H1 (cell line): ENCODE data around the gene ELOA. TPM values are rescaled to one million over a fixed set of nuclear protein-coding genes. Genes with fewer than 3 reads are reported as not detected.

Experiments used
- CBX5 ChIP-seq: fragments of 300-800, 300-1000 bp; sonication (generic); IDR thresholded peaks from 2 replicates; pipeline ENCODE4 v1.7.1; 2016; ENCODE audit warnings: antibody characterized with exemption, low read length, low read depth
- FOSL1 ChIP-seq: IDR thresholded peaks from 2 replicates; pipeline ENCODE4 v1.6.1; 2011; ENCODE audit warnings: mild to moderate bottlenecking, low read depth, low read length, moderate library complexity; ENCODE audit not compliant: insufficient read depth
- HDAC2 ChIP-seq, 2 experiments: fragments of 300-600 bp in 1 of 2; sonication (generic) in 1 of 2; IDR thresholded peaks; 2 replicates each; pipeline ENCODE4 v1.6.1; 2011 to 2012; ENCODE audit warnings: low read depth in 2 of 2, low read length in 2 of 2, mild to moderate bottlenecking in 2 of 2, moderate library complexity in 2 of 2, borderline replicate concordance in 1 of 2, inconsistent platforms in 1 of 2
- KDM4A ChIP-seq: IDR thresholded peaks from one replicate; pipeline ENCODE4 v1.7.1; 2012; ENCODE audit warnings: low read depth, mild to moderate bottlenecking, moderate library complexity, low read length, inconsistent platforms; ENCODE audit not compliant: severe bottlenecking
- KDM5A ChIP-seq: fragments of 200-600 bp; IDR thresholded peaks from 2 replicates; pipeline ENCODE4 v1.7.1; 2012; ENCODE audit warnings: mild to moderate bottlenecking, low read length, inconsistent platforms, mixed read lengths
- MAX ChIP-seq: IDR thresholded peaks from 2 replicates; pipeline ENCODE4 v1.6.1; 2012; ENCODE audit warnings: inconsistent platforms
- NRF1 ChIP-seq: IDR thresholded peaks from 2 replicates; pipeline ENCODE4 v1.6.1; 2011; ENCODE audit warnings: mild to moderate bottlenecking, low read depth, low read length, improper control_type of control experiment
- PHF8 ChIP-seq: fragments of 200-600 bp; sonication (generic); conservative IDR thresholded peaks from 2 replicates; pipeline ENCODE4 v1.7.1; 2012; ENCODE audit warnings: low read depth, mild to moderate bottlenecking, inconsistent platforms, low read length, moderate library complexity
- RBBP5 ChIP-seq: IDR thresholded peaks from 2 replicates; pipeline ENCODE4 v1.7.1; 2012; ENCODE audit warnings: low read depth, mild to moderate bottlenecking, inconsistent platforms, low read length, moderate library complexity, borderline replicate concordance
- SAP30 ChIP-seq: fragments of 300-600 bp; sonication (generic); IDR thresholded peaks from 2 replicates; pipeline ENCODE4 v1.7.1; 2012; ENCODE audit warnings: low read length, moderate library complexity, mild to moderate bottlenecking, inconsistent platforms; ENCODE audit not compliant: insufficient read depth, insufficient replicate concordance
- SIN3A ChIP-seq, 2 experiments: IDR thresholded peaks in 1 of 2; conservative IDR thresholded peaks in 1 of 2; 2 replicates each; pipeline ENCODE4 v1.6.1; 2011 to 2012; ENCODE audit warnings: low read length in 2 of 2, improper control_type of control experiment in 1 of 2, low read depth in 1 of 2, mild to moderate bottlenecking in 1 of 2
- TAF1 ChIP-seq: IDR thresholded peaks from 2 replicates; pipeline ENCODE4 v1.6.1; 2011; ENCODE audit warnings: mild to moderate bottlenecking, low read depth, low read length
- TAF7 ChIP-seq: optimal IDR thresholded peaks from 2 replicates; pipeline ENCODE3; 2011; ENCODE audit warnings: low read depth, mild to moderate bottlenecking, inconsistent platforms, low read length, moderate library complexity, borderline replicate concordance
- TBP ChIP-seq: IDR thresholded peaks from 2 replicates; pipeline ENCODE4 v1.6.1; 2011; ENCODE audit warnings: low read depth, low read length, improper control_type of control experiment
- polyA plus RNA-seq, 7 experiments: library from polyadenylated mRNA; depleted of rRNA in 3 of 7; stranded (reverse) in 5 of 7; unstranded in 2 of 7; fragments of >200 nt in 5 of 7; fragments of 200-250 nt in 2 of 7; gene quantifications; 1 replicate in 5 of 7; 2 replicates in 1 of 7; 4 replicates in 1 of 7; pipeline versions ENCODE4 v1.2.1 to v1.2.3, GENCODE V29; 2011 to 2013; ENCODE audit warnings: missing spikeins in 2 of 7, mixed read lengths in 2 of 7
- total RNA-seq: library from RNA; stranded (reverse); fragmentation: NEBNext Ultra II Directional; extraction: Animal tissue kit (Norgen Biotek cat#: 25700); gene quantifications from 2 replicates; pipeline ENCODE4 v1.2.1, GENCODE V29; 2021

ELOA gene
- total and polyA plus RNA-seq, 2 of the 8 experiments (the other 6 are each of a cell fraction or from before 2014, with no cell fraction given): 15.7 to 61.1 TPM

DNA sequence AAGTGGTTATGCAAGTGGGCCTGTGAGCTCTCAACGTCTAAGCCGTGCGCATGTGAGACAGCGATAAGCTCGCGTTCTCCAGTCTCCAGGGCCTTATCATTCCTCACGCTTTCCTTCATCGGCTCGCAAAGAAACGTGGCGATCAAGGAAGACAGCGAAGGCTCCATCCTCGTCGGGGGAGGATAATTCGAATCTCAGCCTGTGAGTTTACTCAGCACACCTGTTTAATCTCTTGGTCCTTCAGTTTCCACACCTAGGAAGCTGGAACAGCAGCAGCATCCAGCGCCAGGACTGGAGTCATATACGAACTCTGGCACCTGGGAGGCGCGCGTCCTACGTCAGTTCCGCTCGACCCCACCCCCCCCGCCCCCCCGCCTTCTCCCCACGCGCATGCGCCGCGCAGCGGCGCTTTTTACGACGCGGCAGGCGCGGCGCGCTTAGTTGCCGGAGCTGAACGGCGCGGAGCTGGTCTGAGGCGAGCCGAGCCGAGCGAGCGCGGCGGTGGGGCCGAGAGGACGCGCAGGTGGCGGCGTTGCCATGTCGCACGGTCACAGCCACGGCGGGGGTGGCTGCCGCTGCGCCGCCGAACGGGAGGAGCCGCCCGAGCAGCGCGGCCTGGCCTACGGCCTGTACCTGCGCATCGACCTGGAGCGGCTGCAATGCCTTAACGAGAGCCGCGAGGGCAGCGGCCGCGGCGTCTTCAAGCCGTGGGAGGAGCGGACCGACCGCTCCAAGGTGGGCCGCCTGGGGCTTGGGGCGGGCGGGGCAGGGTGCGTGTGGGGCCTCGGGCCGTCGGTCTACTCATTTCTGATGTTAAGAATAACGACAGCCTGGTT lies 34.9 kb downstream of the ELOA start, which contains the start of gene PITHD1 (continued):
- TF ChIP-seq MAX: no peak; the same call in none of the 2 replicates
- TF ChIP-seq PHF8: peak; percentile 98
- TF ChIP-seq TAF7: peak; percentile 68
- TF ChIP-seq SAP30: peak; percentile 61
- no peak for TF ChIP-seq HDAC2 (IDR thresholded peaks at IDR 0.05; ENCODE audit: borderline replicate concordance in 1 of 2, low read depth in 2 of 2, low read length in 2 of 2)
- TF ChIP-seq SIN3A (conservative IDR thresholded peaks at IDR 0.05 in 1 of 2, IDR thresholded peaks at IDR 0.05 in 1 of 2; ENCODE audit: low read depth in 1 of 2, low read length in 2 of 2): peak in 1 of 2 experiments; percentile 49; a peak in 1 of 4 replicates
- no peak for TF ChIP-seq CBX5
- peak; percentile 61; the same call in 1 of the 2 replicates for TF ChIP-seq KDM5A
- peak; percentile 64 for TF ChIP-seq NRF1
- peak; percentile 86 for TF ChIP-seq TAF1
- peak; percentile 78; the same call in 1 of the 2 replicates for TF ChIP-seq TBP
- no peak for TF ChIP-seq FOSL1
- TF ChIP-seq RBBP5: peak; percentile 92; the same call in 1 of the 2 replicates
- peak; percentile 57 for TF ChIP-seq KDM4A
